ENCODE measurements around the gene FBXO41. TPM values are rescaled to one million over a fixed set of nuclear protein-coding genes. Genes with fewer than 3 reads are reported as not detected.

FBXO41 gene
- polyA plus RNA-seq, 1 of the 3 experiments (the other 2 are of a cell fraction) = 3.1 TPM

GRCh38 chr2:73250872-73251846 lies 33.1 kb downstream of the FBXO41 start (continued):
- TF ChIP-seq GABPA (IDR thresholded peaks at IDR 0.05; ENCODE audit: low read depth) = no peak
- TF ChIP-seq, protein P1, sequence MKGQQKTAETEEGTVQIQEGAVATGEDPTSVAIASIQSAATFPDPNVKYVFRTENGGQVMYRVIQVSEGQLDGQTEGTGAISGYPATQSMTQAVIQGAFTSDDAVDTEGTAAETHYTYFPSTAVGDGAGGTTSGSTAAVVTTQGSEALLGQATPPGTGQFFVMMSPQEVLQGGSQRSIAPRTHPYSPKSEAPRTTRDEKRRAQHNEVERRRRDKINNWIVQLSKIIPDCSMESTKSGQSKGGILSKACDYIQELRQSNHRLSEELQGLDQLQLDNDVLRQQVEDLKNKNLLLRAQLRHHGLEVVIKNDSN (IDR thresholded peaks at IDR 0.05; ENCODE audit: borderline replicate concordance, low read depth) = no peak

DNA sequence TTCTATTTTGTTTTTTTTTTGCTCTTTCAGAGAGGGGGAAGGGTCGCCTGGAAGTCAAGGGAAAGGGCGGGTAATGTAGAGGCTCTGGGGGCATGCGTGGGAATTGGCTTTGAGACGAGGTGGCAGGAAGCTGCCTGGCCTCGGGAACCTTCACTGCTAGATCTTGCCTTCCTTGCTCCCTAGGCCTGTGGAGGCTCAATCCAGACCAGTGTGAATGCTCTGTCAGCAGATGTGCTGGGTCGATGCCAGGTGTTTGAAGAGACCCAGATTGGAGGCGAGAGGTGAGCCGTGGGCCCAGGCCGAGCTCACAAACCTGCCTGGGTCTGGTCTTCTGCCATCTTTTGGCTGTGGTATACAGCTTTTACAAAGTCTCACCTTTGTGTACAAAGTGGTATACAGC lies 34.6 kb downstream of the FBXO41 start:
- Histone ChIP-seq H3K4me1 (ENCODE audit: control insufficient read depth in 1 of 2, insufficient read depth in 2 of 2, low read depth in 1 of 2, low read length in 1 of 2) (peaks cover 0 to 7% of the 10 kb centered on the region in 2 experiments; a peak in 2 of 4 replicates), H2AFZ (ENCODE audit: low read depth) (no peak overlapping the region), H3K4me3 (ENCODE audit: low read depth in 2 of 2, low read length in 1 of 2) (no peak overlapping the region), H4K20me1 (ENCODE audit: insufficient read depth) (peaks cover 20% of the 10 kb centered on the region), H3K9ac (no peak overlapping the region), H3K9me3 (no peaks in the 10 kb centered on the region), H3K79me2 (ENCODE audit: insufficient read depth) (peaks cover under 1% of the 10 kb centered on the region), H3K4me2 (no peak overlapping the region), H3K27me3 (ENCODE audit: insufficient read depth) (no peaks in the 10 kb centered on the region), H3K9me2 (no peaks in the 10 kb centered on the region), H3F3A (replicated peaks; ENCODE audit: insufficient read depth) (peaks cover 6% of the 10 kb centered on the region), H3K36me3 (replicated peaks in 1 of 2; ENCODE audit: control insufficient read depth in 1 of 2, insufficient read depth in 2 of 2, low read length in 1 of 2) (peaks cover 65 to 90% of the 10 kb centered on the region in 2 experiments), H3K27ac (ENCODE audit: low read depth in 2 of 2, low read length in 1 of 2) (no peak overlapping the region; a peak in 1 of 4 replicates)
- DNase-seq = no peak
- POLR2A ChIA-PET = interaction anchor here (1.3 kb wide), 1 partner anchor 16 kb away, joined by 7 read pairs; the partner anchor contains the start of genes CCT7 and PRADC1
- CTCF ChIA-PET = interaction anchor here (0.9 to 1.3 kb wide), 2 partner anchors 41 to 42 kb away, joined by 3 read pairs; no protein-coding TSS in a partner anchor
- 90% methylated on average over 9 of the region's 9 CpGs for WGBS (ENCODE audit: low lambda C conversion rate)
- TF ChIP-seq JUND (IDR thresholded peaks at IDR 0.05) (no peak), SMC3 (IDR thresholded peaks at IDR 0.05; ENCODE audit: low read depth, low read length) (no peak), ELF1 (IDR thresholded peaks at IDR 0.05) (no peak), FOSL2 (IDR thresholded peaks at IDR 0.05; ENCODE audit: borderline replicate concordance, low read depth) (no peak), MEF2A (IDR thresholded peaks at IDR 0.05; ENCODE audit: borderline replicate concordance, low read depth) (no peak), EZH2phosphoT487 (IDR thresholded peaks at IDR 0.05; ENCODE audit: borderline replicate concordance, low read depth) (no peak), FOXJ3 (CRISPR knock-in tag; IDR thresholded peaks at IDR 0.05) (no peak), TEAD4 (IDR thresholded peaks at IDR 0.05; ENCODE audit: borderline replicate concordance, insufficient read depth) (no peak), MXI1 (IDR thresholded peaks at IDR 0.05; ENCODE audit: low read depth, low read length) (no peak), RFX5 (IDR thresholded peaks at IDR 0.05; ENCODE audit: low read length) (no peak), FOXM1 (IDR thresholded peaks at IDR 0.05; ENCODE audit: low read depth) (no peak)
- TF ChIP-seq, protein P2, sequence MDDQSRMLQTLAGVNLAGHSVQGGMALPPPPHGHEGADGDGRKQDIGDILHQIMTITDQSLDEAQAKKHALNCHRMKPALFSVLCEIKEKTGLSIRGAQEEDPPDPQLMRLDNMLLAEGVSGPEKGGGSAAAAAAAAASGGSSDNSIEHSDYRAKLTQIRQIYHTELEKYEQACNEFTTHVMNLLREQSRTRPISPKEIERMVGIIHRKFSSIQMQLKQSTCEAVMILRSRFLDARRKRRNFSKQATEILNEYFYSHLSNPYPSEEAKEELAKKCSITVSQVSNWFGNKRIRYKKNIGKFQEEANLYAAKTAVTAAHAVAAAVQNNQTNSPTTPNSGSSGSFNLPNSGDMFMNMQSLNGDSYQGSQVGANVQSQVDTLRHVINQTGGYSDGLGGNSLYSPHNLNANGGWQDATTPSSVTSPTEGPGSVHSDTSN (IDR thresholded peaks at IDR 0.05) = no peak
- TF ChIP-seq, protein P3, sequence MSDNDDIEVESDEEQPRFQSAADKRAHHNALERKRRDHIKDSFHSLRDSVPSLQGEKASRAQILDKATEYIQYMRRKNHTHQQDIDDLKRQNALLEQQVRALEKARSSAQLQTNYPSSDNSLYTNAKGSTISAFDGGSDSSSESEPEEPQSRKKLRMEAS (IDR thresholded peaks at IDR 0.05; ENCODE audit: low read depth) = no peak

Measured in SK-N-SH (cell line).